ENCODE data around the gene PRKCA.

- TF ChIP-seq MAX (IDR thresholded peaks at IDR 0.05) (no peak), ZBTB7A (IDR thresholded peaks at IDR 0.05; ENCODE audit: low read depth) (no peak), YY1 (IDR thresholded peaks at IDR 0.05; ENCODE audit: low read depth) (no peak), REST (IDR thresholded peaks at IDR 0.05; ENCODE audit: low read depth) (no peak), USF1 (IDR thresholded peaks at IDR 0.05) (no peak), TEAD4 (IDR thresholded peaks at IDR 0.05) (no peak), EP300 (IDR thresholded peaks at IDR 0.05; ENCODE audit: borderline replicate concordance) (no peak), CREB1 (IDR thresholded peaks at IDR 0.05; ENCODE audit: low read depth) (no peak), RAD21 (IDR thresholded peaks at IDR 0.05; ENCODE audit: low read depth) (no peak), NFIC (IDR thresholded peaks at IDR 0.05) (no peak), TAF1 (IDR thresholded peaks at IDR 0.05; ENCODE audit: low read depth) (no peak), EGR1 (IDR thresholded peaks at IDR 0.05) (no peak), TCF12 (IDR thresholded peaks at IDR 0.05; ENCODE audit: low read depth) (no peak), CEBPB (IDR thresholded peaks at IDR 0.05) (no peak)
These were observed 510.9 kb downstream of the PRKCA start for GRCh38 chr17:66813296-66813695.
